AG10803 (cell line): ENCODE measurements around the gene AIRE.

Experiments used
- DNase-seq: peaks from one replicate; pipeline ENCODE4 v3.0.0; 2010; ENCODE audit warnings: low read depth
- H3K4me3 ChIP-seq: 2 replicates; pipeline ENCODE4 v1.5.1; 2011; ENCODE audit warnings: mild to moderate bottlenecking, low read length, control low read depth
- CTCF ChIP-seq: conservative IDR thresholded peaks from 2 replicates; pipeline ENCODE4 v1.5.1; 2011; ENCODE audit warnings: mild to moderate bottlenecking, low read length, control low read depth, inconsistent platforms

AIRE gene

DNA sequence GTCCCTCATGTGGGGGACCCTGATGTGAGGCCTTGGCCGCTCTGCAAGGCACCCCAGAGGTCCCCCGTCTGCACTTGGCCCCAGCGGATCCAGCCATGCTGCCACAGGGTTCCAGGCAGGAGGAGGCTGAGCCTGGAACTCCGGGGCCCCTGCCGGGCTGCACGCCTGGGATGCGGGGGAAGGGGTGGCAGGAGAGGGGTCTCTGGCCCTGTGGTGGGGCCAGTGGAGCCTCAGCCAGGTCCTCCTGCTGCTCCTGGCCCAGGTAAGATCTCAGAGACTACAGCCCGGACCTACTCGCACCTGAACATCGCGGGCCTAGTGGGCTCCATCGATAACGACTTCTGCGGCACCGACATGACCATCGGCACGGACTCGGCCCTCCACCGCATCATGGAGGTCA lies 27.0 kb downstream of the AIRE start:
- no peak overlapping the region for H3K4me3 ChIP-seq
- TF ChIP-seq CTCF = no peak
- no peak for DNase-seq

GRCh38 chr21:44313451-44313850 lies 27.8 kb downstream of the AIRE start:
- no peak for TF ChIP-seq CTCF
- no peak for DNase-seq
- no peak overlapping the region for H3K4me3 ChIP-seq

GRCh38 chr21:44314128-44314527 lies 28.5 kb downstream of the AIRE start:
- H3K4me3 ChIP-seq = no peak overlapping the region
- DNase-seq = no peak
- no peak for TF ChIP-seq CTCF

DNA sequence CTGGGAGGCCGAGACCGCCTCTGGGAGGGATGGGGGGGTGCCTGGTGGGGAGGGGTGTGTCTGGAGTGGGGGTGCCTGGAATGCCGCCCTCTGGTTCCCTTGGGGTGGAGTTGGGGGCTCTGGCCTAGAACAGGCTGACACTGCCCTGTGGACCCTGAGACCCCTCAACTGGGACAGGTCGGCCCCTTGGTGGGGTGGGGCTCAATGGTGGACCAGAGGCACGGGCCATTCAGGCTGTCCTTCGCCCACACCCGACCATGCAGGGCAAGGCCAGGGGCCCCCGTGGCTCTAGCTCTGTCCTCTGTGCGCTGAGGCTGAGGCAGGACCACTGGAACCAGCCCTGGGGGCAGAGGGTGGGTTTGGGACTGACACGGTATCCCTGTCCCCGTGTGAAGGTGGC lies 28.9 kb downstream of the AIRE start:
- DNase-seq = no peak
- H3K4me3 ChIP-seq = no peak overlapping the region
- TF ChIP-seq CTCF = no peak

DNA sequence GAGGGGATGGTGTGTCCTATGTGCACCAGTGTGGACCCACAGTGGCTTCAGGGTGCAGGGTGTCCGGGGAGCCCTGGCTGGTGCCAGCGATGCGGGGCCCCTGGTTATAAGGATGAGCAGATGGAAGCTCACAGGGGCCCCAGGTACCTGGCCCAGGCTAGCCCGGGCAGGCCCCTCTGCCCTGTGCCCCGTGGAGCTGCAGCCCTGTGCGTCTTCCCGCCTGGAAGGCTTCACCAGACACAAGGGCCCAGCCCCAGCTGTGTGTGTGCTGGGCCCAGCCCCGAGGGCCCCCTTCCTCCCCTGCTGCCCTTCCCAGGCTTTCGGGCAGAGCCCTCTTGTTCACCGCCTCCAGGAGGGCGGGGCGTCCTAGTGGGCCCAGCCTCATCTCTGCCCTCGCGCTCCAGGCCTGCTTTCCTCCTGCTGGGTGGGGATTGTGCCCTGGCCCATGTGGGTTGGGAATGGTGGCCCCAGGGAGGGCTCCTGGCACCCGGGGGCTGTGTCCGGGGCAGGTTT lies 30.1 kb downstream of the AIRE start:
- no peak for DNase-seq
- TF ChIP-seq CTCF = no peak
- no peak overlapping the region for H3K4me3 ChIP-seq

GRCh38 chr21:44316277-44316900 lies 30.7 kb downstream of the AIRE start:
- no peak overlapping the region for H3K4me3 ChIP-seq
- TF ChIP-seq CTCF = no peak
- no peak for DNase-seq

GRCh38 chr21:44317241-44317782 lies 31.6 kb downstream of the AIRE start:
- no peak for TF ChIP-seq CTCF
- no peak overlapping the region for H3K4me3 ChIP-seq
- DNase-seq = no peak
